K562 (cell line): ENCODE results near the gene B4GALT5. TPM values are rescaled to one million over a fixed set of nuclear protein-coding genes. Genes with fewer than 3 reads are reported as not detected.

Experiments
- ADNP ChIP-seq: fragments of 200-800 bp; sonication (Bioruptor generic); IDR thresholded peaks from 2 replicates; pipeline ENCODE4 v1.6.1; 2016; ENCODE audit warnings: missing genetic modification characterization, missing compliant biosample characterization
- AFF4 ChIP-seq: sonication (generic); formaldehyde crosslinking; IDR thresholded peaks from 2 replicates; pipeline ENCODE4 v1.8.0; 2023; ENCODE audit warnings: mild to moderate bottlenecking, missing genetic modification reagents
- CCNT2 ChIP-seq: IDR thresholded peaks from 2 replicates; pipeline ENCODE4 v1.6.1; 2011; ENCODE audit warnings: borderline replicate concordance, low read depth, mild to moderate bottlenecking, moderate library complexity, mixed read lengths, low read length; ENCODE audit not compliant: insufficient read length; ENCODE audit errors: extremely low read depth
- CHD4 ChIP-seq: fragments of 200-600 bp; sonication (generic); IDR thresholded peaks from 3 replicates; pipeline ENCODE4 v1.6.1; 2012; ENCODE audit warnings: low read depth, mild to moderate bottlenecking, mixed read lengths, low read length, inconsistent platforms; ENCODE audit not compliant: insufficient read depth, insufficient replicate concordance, poor library complexity, severe bottlenecking
- FOXM1 ChIP-seq, 2 experiments: fragments of 450-650 bp in 1 of 2; sonication (generic) in 1 of 2; formaldehyde crosslinking in 1 of 2; IDR thresholded peaks; 2 replicates each; pipeline versions ENCODE4 v1.6.1 to v1.9.0; 2017 to 2022; ENCODE audit warnings: low read depth in 2 of 2, mild to moderate bottlenecking in 2 of 2, missing genetic modification reagents in 1 of 2, moderate library complexity in 1 of 2
- GABPB2 ChIP-seq: fragments of 250-450 bp; sonication (Bioruptor Pico); conservative IDR thresholded peaks from 2 replicates; pipeline ENCODE4 v1.5.1; 2021; ENCODE audit warnings: mild to moderate bottlenecking
- ID3 ChIP-seq, 2 experiments: fragments of 250-450 bp in 1 of 2; fragments of 450-650 bp in 1 of 2; sonication (Bioruptor Pico) in 1 of 2; IDR thresholded peaks; 2 replicates each; pipeline versions ENCODE4 v1.6.1 to v1.8.0; 2016 to 2021; ENCODE audit warnings: mild to moderate bottlenecking in 2 of 2, moderate library complexity in 2 of 2, missing compliant biosample characterization in 1 of 2, missing genetic modification characterization in 1 of 2
- KDM1A ChIP-seq, 2 experiments: fragments of 450-650 bp; IDR thresholded peaks; 2 replicates each; pipeline ENCODE4 v1.6.1; 2016; ENCODE audit warnings: mild to moderate bottlenecking in 2 of 2
- KDM2B ChIP-seq: fragments of 250-450 bp; sonication (Bioruptor Pico); IDR thresholded peaks from 2 replicates; pipeline ENCODE4 v1.8.0; 2021; ENCODE audit warnings: mild to moderate bottlenecking, moderate library complexity
- KLF6 ChIP-seq: fragments of 250-450 bp; sonication (Bioruptor Pico); IDR thresholded peaks from 2 replicates; pipeline ENCODE4 v1.4.0; 2020; ENCODE audit warnings: mild to moderate bottlenecking, moderate library complexity, borderline replicate concordance
- PPARD ChIP-seq: fragments of 250-450 bp; sonication (Bioruptor Pico); IDR thresholded peaks from 2 replicates; pipeline ENCODE4 v1.8.0; 2022; ENCODE audit warnings: inconsistent platforms, mild to moderate bottlenecking, moderate library complexity
- RAD51 ChIP-seq: fragments of 450-650 bp; IDR thresholded peaks from 2 replicates; pipeline ENCODE4 v1.7.1; 2016; ENCODE audit warnings: low read depth, mild to moderate bottlenecking, borderline replicate concordance
- RBM25 ChIP-seq: fragments of 200-400 bp; formaldehyde crosslinking; IDR thresholded peaks from 2 replicates; pipeline ENCODE4 v1.6.1; 2018; ENCODE audit warnings: low read length, low read depth, moderate library complexity; ENCODE audit not compliant: severe bottlenecking
- SIN3B ChIP-seq: fragments of 450-650 bp; IDR thresholded peaks from 2 replicates; pipeline ENCODE4 v1.6.1; 2017; ENCODE audit warnings: low read depth, mild to moderate bottlenecking, moderate library complexity
- SMAD3 ChIP-seq: fragments of 450-650 bp; formaldehyde crosslinking; conservative IDR thresholded peaks from 2 replicates; pipeline ENCODE4 v1.4.0; 2020; ENCODE audit warnings: mild to moderate bottlenecking
- UBTF ChIP-seq, 2 experiments: IDR thresholded peaks; 2 replicates each; pipeline ENCODE4 v1.6.1; 2012; ENCODE audit warnings: improper control_type of control experiment in 2 of 2, low read depth in 2 of 2, low read length in 2 of 2, borderline replicate concordance in 1 of 2
- ZFP36 ChIP-seq: fragments of 150-350 bp; IDR thresholded peaks from 2 replicates; pipeline ENCODE4 v1.6.1; 2018; ENCODE audit warnings: low read length, low read depth; ENCODE audit not compliant: partially characterized antibody
- ZNF217 ChIP-seq: sonication (generic); formaldehyde crosslinking; IDR thresholded peaks from 2 replicates; pipeline ENCODE4 v1.8.0; 2022; ENCODE audit warnings: mild to moderate bottlenecking, missing genetic modification reagents
- ZNF263 ChIP-seq: sonication (generic); formaldehyde crosslinking; IDR thresholded peaks from 2 replicates; pipeline ENCODE4 v1.8.0; 2022; ENCODE audit warnings: mild to moderate bottlenecking, missing genetic modification reagents, borderline replicate concordance
- polyA plus RNA-seq, 8 experiments: library from polyadenylated mRNA; depleted of rRNA in 4 of 8; stranded (reverse) in 5 of 8; unstranded in 3 of 8; fragments of >200 nt; fragmentation: Nextera tagmentation in 2 of 8; fragmentation: Illumina TruSeq in 1 of 8; extraction: Ambion mirVana in 2 of 8; extraction: Trizol in 1 of 8; gene quantifications; 2 replicates each; pipeline versions ENCODE4 v1.2.1 to v1.2.3, GENCODE V29; 2011 to 2014; ENCODE audit warnings: inconsistent platforms in 1 of 8, missing spikeins in 1 of 8
- total RNA-seq, 7 experiments: library from RNA; depleted of rRNA in 6 of 7; stranded (reverse); fragments of >200 nt in 6 of 7; fragmentation: Illumina TruSeq in 2 of 7; extraction: Trizol in 2 of 7; gene quantifications; 2 replicates each; pipeline versions ENCODE4 v1.2.1 to v1.2.3, GENCODE V29; 2011 to 2021; ENCODE audit warnings: low replicate concordance in 1 of 7

Gene B4GALT5
- total and polyA plus RNA-seq, 9 of the 15 experiments (the other 6 are each of a cell fraction or from before 2014, with no cell fraction given): 8.5 to 32.6 (median 23.4) TPM

- TF ChIP-seq FOXM1 (IDR thresholded peaks at IDR 0.05; ENCODE audit: low read depth) (no peak), FOXM1 (CRISPR knock-in tag; IDR thresholded peaks at IDR 0.05; ENCODE audit: low read depth) (no peak), ID3 (CRISPR knock-in tag; IDR thresholded peaks at IDR 0.05) (no peak), ID3 (tag; IDR thresholded peaks at IDR 0.05) (no peak), ADNP (tag) (peak; percentile 75), RBM25 (peak; percentile 79), AFF4 (no peak), KDM2B (no peak), CHD4 (peak; percentile 44), RAD51 (no peak), KDM1A (IDR thresholded peaks at IDR 0.05) (peak; percentile 62 to 75), UBTF (IDR thresholded peaks at IDR 0.05; ENCODE audit: borderline replicate concordance in 1 of 2, low read depth in 2 of 2, low read length in 2 of 2) (no peak), ZFP36 (peak; percentile 40), SMAD3 (CRISPR knock-in tag) (no peak), SIN3B (no peak), KLF6 (CRISPR knock-in tag) (no peak), PPARD (CRISPR knock-in tag) (no peak), ZNF263 (no peak), GABPB2 (CRISPR knock-in tag) (no peak), ZNF217 (CRISPR knock-in tag) (no peak), CCNT2 (no peak)
These were observed 113.9 kb downstream of the B4GALT5 start (continued) for GRCh38 chr20:49599746-49600113.
